Neural cell (in vitro differentiated cells): ENCODE results near the gene EFS. TPM values are rescaled to one million over a fixed set of nuclear protein-coding genes. Genes with fewer than 3 reads are reported as not detected.
"Not testable (repeated sequence)": the region's sequence is repeated elsewhere in the genome, so short reads cannot be mapped to it uniquely, and the experiment has no call there.

Experiments used
- H2AFZ ChIP-seq: fragments of 200-600, 300-800 bp; sonication (generic), shearing (Covaris generic); 2 replicates; pipeline ENCODE4 v1.6.0; 2014; ENCODE audit warnings: low read depth, mild to moderate bottlenecking, antibody characterized with exemption, low read length, moderate library complexity
- H3F3A ChIP-seq: fragments of 200-600 bp; shearing (Covaris generic); 2 replicates; pipeline ENCODE4 v1.6.1; 2016; ENCODE audit warnings: mild to moderate bottlenecking, moderate library complexity, mixed read lengths, antibody characterized with exemption, low read length; ENCODE audit not compliant: insufficient read depth, poor library complexity, severe bottlenecking
- H3K27ac ChIP-seq: fragments of 200-600, 300-800 bp; sonication (generic), shearing (Covaris generic); 2 replicates; pipeline ENCODE4 v1.5.1; 2014; ENCODE audit warnings: mild to moderate bottlenecking, low read length, moderate library complexity
- H3K27me3 ChIP-seq: fragments of 300-800, 200-600 bp; sonication (generic), shearing (Covaris generic); 2 replicates; pipeline ENCODE4 v1.6.0; 2014; ENCODE audit warnings: mild to moderate bottlenecking, low read depth, low read length, moderate library complexity; ENCODE audit not compliant: insufficient read depth
- H3K36me3 ChIP-seq: fragments of 300-800, 200-600 bp; sonication (generic), shearing (Covaris generic); 2 replicates; pipeline ENCODE4 v1.5.1; 2014; ENCODE audit warnings: mild to moderate bottlenecking, antibody characterized with exemption, low read length, moderate library complexity; ENCODE audit not compliant: insufficient read depth
- H3K4me2 ChIP-seq: fragments of 300-800, 200-600 bp; sonication (generic), shearing (Covaris generic); 2 replicates; pipeline ENCODE4 v1.6.0; 2014; ENCODE audit warnings: mild to moderate bottlenecking, low read length
- H3K4me3 ChIP-seq: fragments of 300-800, 200-600 bp; sonication (generic), shearing (Covaris generic); 2 replicates; pipeline ENCODE4 v1.5.1; 2014; ENCODE audit warnings: mild to moderate bottlenecking, low read length, moderate library complexity
- H3K79me2 ChIP-seq: fragments of 200-600 bp; shearing (Covaris generic); replicated peaks from 2 replicates; pipeline ENCODE4 v1.6.0; 2014; ENCODE audit warnings: mild to moderate bottlenecking, low read length, moderate library complexity; ENCODE audit not compliant: insufficient read depth
- H3K9ac ChIP-seq: fragments of 300-800, 200-600 bp; sonication (generic), shearing (Covaris generic); 2 replicates; pipeline ENCODE4 v1.6.1; 2016; ENCODE audit warnings: mild to moderate bottlenecking, low read length, mixed read lengths
- H3K9me2 ChIP-seq: fragments of 200-600 bp; shearing (Covaris generic); 2 replicates; pipeline ENCODE4 v1.6.1; 2016; ENCODE audit warnings: mild to moderate bottlenecking, low read length, mixed read lengths; ENCODE audit not compliant: insufficient read depth
- H3K9me3 ChIP-seq: fragments of 200-600, 300-800 bp; sonication (generic), shearing (Covaris generic); 2 replicates; pipeline ENCODE4 v1.6.1; 2016; ENCODE audit warnings: mild to moderate bottlenecking, mixed run types, low read length, moderate library complexity, mixed read lengths
- H4K20me1 ChIP-seq: fragments of 200-600 bp; shearing (Covaris generic); 2 replicates; pipeline ENCODE4 v1.6.1; 2016; ENCODE audit warnings: mild to moderate bottlenecking, mixed run types; ENCODE audit not compliant: insufficient read depth
- EP300 ChIP-seq: fragments of 450-650 bp; conservative IDR thresholded peaks from 2 replicates; pipeline ENCODE4 v1.6.1; 2014; ENCODE audit warnings: antibody characterized with exemption, mild to moderate bottlenecking, moderate library complexity; ENCODE audit not compliant: poor library complexity, severe bottlenecking
- EZH2 ChIP-seq: fragments of 200-600, 300-800 bp; shearing (Covaris generic), sonication (generic); IDR thresholded peaks from 2 replicates; pipeline ENCODE4 v1.6.1; 2014; ENCODE audit warnings: antibody characterized with exemption, low read length, borderline replicate concordance, mild to moderate bottlenecking; ENCODE audit not compliant: insufficient read depth, poor library complexity, severe bottlenecking
- MXI1 ChIP-seq: fragments of 450-650 bp; conservative IDR thresholded peaks from 2 replicates; pipeline ENCODE4 v1.6.1; 2014; ENCODE audit warnings: antibody characterized with exemption, mild to moderate bottlenecking; ENCODE audit not compliant: poor library complexity, severe bottlenecking
- POLR2AphosphoS5 ChIP-seq: IDR thresholded peaks from 2 replicates; pipeline ENCODE4 v1.6.1; 2012
- RAD21 ChIP-seq: fragments of 450-650 bp; conservative IDR thresholded peaks from 2 replicates; pipeline ENCODE4 v1.6.1; 2014; ENCODE audit warnings: antibody characterized with exemption, mild to moderate bottlenecking, moderate library complexity
- SMC3 ChIP-seq: fragments of 450-650 bp; conservative IDR thresholded peaks from 2 replicates; pipeline ENCODE4 v1.6.1; 2014; ENCODE audit warnings: antibody characterized with exemption, mild to moderate bottlenecking, moderate library complexity; ENCODE audit not compliant: poor library complexity
- TAF1 ChIP-seq: IDR thresholded peaks from 2 replicates; pipeline ENCODE4 v1.6.1; 2012; ENCODE audit warnings: low read depth
- polyA plus RNA-seq: library from polyadenylated mRNA; depleted of rRNA; stranded (reverse); fragments of >200 nt; gene quantifications from 2 replicates; pipeline ENCODE4 v1.2.3, GENCODE V29; 2014
- TF ChIP-seq, protein P1 (sequence below): IDR thresholded peaks from 2 replicates; pipeline ENCODE4 v1.6.1; 2012; ENCODE audit warnings: borderline replicate concordance
- TF ChIP-seq, protein P2 (sequence below): fragments of 450-650 bp; IDR thresholded peaks from 2 replicates; pipeline ENCODE4 v1.5.1; 2014; ENCODE audit warnings: antibody characterized with exemption, mild to moderate bottlenecking, moderate library complexity; ENCODE audit not compliant: poor library complexity, severe bottlenecking

The EFS gene
- polyA plus RNA-seq, 1 donor from 2014 or later = 0.48 TPM

DNA sequence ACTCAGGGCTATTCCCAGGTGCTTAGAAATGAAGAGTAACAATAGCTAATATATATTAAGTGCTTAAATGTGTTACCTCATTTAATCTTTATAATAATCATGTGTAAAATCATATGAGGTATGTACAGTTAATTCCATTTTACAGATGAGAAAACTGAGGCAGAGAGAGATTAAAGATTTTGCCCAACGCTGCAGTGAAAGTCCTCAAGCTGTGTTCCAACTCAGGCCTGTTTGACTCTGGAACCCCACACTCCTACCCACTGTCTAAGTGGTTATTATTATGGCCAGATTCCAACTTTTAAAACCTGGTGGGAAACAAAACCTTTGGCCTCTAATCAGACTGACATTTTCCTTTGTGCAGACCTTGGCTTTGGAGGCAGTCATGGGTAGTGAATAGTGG is 22.0 kb upstream of the EFS start:
- H3K4me3 ChIP-seq = no peak overlapping the region
- TF ChIP-seq RAD21 (no peak), TAF1 (no peak), MXI1 (no peak), SMC3 (no peak), EZH2 (no peak), EP300 (no peak), POLR2AphosphoS5 (no peak)
- TF ChIP-seq, protein P1, sequence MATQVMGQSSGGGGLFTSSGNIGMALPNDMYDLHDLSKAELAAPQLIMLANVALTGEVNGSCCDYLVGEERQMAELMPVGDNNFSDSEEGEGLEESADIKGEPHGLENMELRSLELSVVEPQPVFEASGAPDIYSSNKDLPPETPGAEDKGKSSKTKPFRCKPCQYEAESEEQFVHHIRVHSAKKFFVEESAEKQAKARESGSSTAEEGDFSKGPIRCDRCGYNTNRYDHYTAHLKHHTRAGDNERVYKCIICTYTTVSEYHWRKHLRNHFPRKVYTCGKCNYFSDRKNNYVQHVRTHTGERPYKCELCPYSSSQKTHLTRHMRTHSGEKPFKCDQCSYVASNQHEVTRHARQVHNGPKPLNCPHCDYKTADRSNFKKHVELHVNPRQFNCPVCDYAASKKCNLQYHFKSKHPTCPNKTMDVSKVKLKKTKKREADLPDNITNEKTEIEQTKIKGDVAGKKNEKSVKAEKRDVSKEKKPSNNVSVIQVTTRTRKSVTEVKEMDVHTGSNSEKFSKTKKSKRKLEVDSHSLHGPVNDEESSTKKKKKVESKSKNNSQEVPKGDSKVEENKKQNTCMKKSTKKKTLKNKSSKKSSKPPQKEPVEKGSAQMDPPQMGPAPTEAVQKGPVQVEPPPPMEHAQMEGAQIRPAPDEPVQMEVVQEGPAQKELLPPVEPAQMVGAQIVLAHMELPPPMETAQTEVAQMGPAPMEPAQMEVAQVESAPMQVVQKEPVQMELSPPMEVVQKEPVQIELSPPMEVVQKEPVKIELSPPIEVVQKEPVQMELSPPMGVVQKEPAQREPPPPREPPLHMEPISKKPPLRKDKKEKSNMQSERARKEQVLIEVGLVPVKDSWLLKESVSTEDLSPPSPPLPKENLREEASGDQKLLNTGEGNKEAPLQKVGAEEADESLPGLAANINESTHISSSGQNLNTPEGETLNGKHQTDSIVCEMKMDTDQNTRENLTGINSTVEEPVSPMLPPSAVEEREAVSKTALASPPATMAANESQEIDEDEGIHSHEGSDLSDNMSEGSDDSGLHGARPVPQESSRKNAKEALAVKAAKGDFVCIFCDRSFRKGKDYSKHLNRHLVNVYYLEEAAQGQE = no peak
- TF ChIP-seq, protein P2, sequence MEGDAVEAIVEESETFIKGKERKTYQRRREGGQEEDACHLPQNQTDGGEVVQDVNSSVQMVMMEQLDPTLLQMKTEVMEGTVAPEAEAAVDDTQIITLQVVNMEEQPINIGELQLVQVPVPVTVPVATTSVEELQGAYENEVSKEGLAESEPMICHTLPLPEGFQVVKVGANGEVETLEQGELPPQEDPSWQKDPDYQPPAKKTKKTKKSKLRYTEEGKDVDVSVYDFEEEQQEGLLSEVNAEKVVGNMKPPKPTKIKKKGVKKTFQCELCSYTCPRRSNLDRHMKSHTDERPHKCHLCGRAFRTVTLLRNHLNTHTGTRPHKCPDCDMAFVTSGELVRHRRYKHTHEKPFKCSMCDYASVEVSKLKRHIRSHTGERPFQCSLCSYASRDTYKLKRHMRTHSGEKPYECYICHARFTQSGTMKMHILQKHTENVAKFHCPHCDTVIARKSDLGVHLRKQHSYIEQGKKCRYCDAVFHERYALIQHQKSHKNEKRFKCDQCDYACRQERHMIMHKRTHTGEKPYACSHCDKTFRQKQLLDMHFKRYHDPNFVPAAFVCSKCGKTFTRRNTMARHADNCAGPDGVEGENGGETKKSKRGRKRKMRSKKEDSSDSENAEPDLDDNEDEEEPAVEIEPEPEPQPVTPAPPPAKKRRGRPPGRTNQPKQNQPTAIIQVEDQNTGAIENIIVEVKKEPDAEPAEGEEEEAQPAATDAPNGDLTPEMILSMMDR = no peak

DNA sequence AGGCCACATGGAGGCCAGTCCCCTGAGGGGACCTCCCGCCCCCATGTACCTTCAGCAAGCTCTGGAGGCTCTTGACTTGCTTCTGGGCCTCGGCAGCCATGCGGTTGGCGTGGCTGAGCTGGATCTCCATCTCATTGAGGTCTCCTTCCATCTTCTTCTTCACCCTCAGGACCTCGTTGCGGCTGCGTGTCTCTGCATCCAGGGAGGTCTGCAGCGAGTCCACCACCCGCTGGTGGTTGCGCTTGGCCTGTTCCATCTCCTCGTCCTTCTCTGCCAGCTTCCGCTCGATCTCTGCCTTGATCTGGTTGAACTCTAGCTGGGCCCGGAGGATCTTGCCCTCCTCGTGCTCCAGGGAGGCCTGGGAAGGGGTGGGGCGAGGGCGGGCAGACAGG is 21.3 kb upstream of the EFS start:
- H3K27me3 ChIP-seq, H3K36me3 ChIP-seq, H3K9me2 ChIP-seq, H3K4me2 ChIP-seq, H3K9ac ChIP-seq, H2AFZ ChIP-seq, H3F3A ChIP-seq, H3K27ac ChIP-seq, H3K79me2 ChIP-seq, H4K20me1 ChIP-seq, H3K9me3 ChIP-seq, H3K4me3 ChIP-seq: not testable (repeated sequence)

More for the DNA sequence above, 22.0 kb upstream of the EFS start:
- H2AFZ ChIP-seq = no peak overlapping the region
- no peaks in the 10 kb centered on the region for H3K79me2 ChIP-seq
- no peaks in the 10 kb centered on the region for H3F3A ChIP-seq
- no peak overlapping the region for H3K27ac ChIP-seq
- H4K20me1 ChIP-seq = no peaks in the 10 kb centered on the region
- no peak overlapping the region for H3K4me2 ChIP-seq
- no peaks in the 10 kb centered on the region for H3K36me3 ChIP-seq
- H3K9me2 ChIP-seq = no peaks in the 10 kb centered on the region
- H3K9me3 ChIP-seq = no peaks in the 10 kb centered on the region
- no peak overlapping the region for H3K9ac ChIP-seq
- no peaks in the 10 kb centered on the region for H3K27me3 ChIP-seq

DNA sequence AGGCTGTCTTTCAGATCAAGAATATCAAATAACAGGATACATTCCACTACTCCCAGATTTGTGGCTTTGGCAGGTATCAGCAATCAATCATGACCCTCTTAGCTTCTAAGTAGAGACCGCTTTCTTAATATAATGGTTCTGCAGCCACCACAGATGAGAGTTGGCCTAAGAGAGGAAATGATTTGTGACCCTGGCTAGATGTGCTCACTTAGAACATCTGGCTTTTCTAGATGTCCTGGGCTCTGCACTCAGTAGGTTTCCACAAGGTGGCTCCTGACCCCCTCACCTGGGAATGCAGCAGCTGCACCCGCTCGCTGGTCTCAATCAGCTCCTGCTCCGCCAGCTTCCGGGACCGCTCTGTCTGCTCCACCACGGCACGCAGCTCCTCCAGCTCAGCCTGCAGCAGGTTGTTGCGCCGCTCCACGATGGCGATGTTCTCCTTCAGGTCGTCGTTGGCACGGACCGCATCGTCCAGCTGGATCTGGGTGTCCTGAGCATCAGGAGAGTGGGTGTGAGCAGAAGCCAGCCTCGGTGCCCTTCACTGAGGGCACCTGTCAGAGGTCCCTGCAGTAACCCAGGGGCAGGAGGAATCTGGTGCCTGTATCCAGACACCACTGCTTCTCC is 20.8 kb upstream of the EFS start:
- Histone ChIP-seq H3K4me2 (no peak overlapping the region), H3K4me3 (no peak overlapping the region), H3K9ac (no peak overlapping the region), H3K9me2 (no peaks in the 10 kb centered on the region), H2AFZ (no peak overlapping the region), H3K36me3 (no peaks in the 10 kb centered on the region), H4K20me1 (no peaks in the 10 kb centered on the region), H3K79me2 (no peaks in the 10 kb centered on the region), H3K27me3 (no peaks in the 10 kb centered on the region), H3K27ac (no peak overlapping the region), H3K9me3 (no peaks in the 10 kb centered on the region), H3F3A (no peaks in the 10 kb centered on the region)
- TF ChIP-seq POLR2AphosphoS5 = no peak
- no peak for TF ChIP-seq SMC3
- no peak for TF ChIP-seq RAD21
- TF ChIP-seq, protein P2 = no peak
